Vagina (tissue), 2 donors: ENCODE measurements around the gene SRXN1. TPM values are rescaled to one million over a fixed set of nuclear protein-coding genes. Genes with fewer than 3 reads are reported as not detected.
"Not testable (repeated sequence)": the region's sequence is repeated elsewhere in the genome, so short reads cannot be mapped to it uniquely, and the experiment has no call there.

Experiments
- DNase-seq, 2 donors: peaks; one replicate each; pipeline ENCODE4 v3.0.0-alpha.2; 2017; ENCODE audit errors: extremely low spot score in 2 of 2
- H3K27ac ChIP-seq: fragments of 200-600 bp; sonication (generic); one replicate; pipeline ENCODE4 v1.5.1; 2019
- H3K27me3 ChIP-seq: fragments of 200-600 bp; sonication (generic); one replicate; pipeline ENCODE4 v1.5.1; 2019
- H3K36me3 ChIP-seq, 2 donors: fragments of 200-600 bp; sonication (generic); one replicate each; pipeline ENCODE4 v1.5.1; 2017 to 2019
- H3K4me1 ChIP-seq: fragments of 200-600 bp; sonication (generic); one replicate; pipeline ENCODE4 v1.5.1; 2019
- H3K4me3 ChIP-seq, 2 donors: fragments of 200-600 bp; sonication (generic); 1 replicate in 1 of 2; 2 replicates in 1 of 2; pipeline ENCODE4 v1.5.1; 2016 to 2019
- H3K9me3 ChIP-seq: fragments of 200-600 bp; sonication (generic); one replicate; pipeline ENCODE4 v1.5.1; 2019
- CTCF ChIP-seq, 3 experiments: fragments of 450-650 bp in 2 of 3; fragments of 200-600 bp in 1 of 3; sonication (generic) in 1 of 3; IDR thresholded peaks; one replicate each; pipeline ENCODE4 v1.5.1; 2017 to 2019; ENCODE audit warnings: antibody characterized with exemption in 3 of 3, mild to moderate bottlenecking in 2 of 3, moderate library complexity in 2 of 3
- POLR2A ChIP-seq, 2 donors: fragments of 450-650 bp; IDR thresholded peaks; one replicate each; pipeline ENCODE4 v1.6.1; 2017; ENCODE audit warnings: antibody characterized with exemption in 2 of 2, mild to moderate bottlenecking in 2 of 2, moderate library complexity in 2 of 2
- POLR2AphosphoS5 ChIP-seq, 2 donors: sonication (generic); formaldehyde crosslinking; IDR thresholded peaks; one replicate each; pipeline ENCODE4 v1.9.0; 2017; ENCODE audit warnings: antibody characterized with exemption in 2 of 2, mild to moderate bottlenecking in 2 of 2, low read depth in 1 of 2; ENCODE audit not compliant: insufficient read depth in 1 of 2
- intact Hi-C: fragments of 100-400 bp; cut with DNase I; formaldehyde crosslinking; loops from one replicate; pipeline ENCODE4 v1.15.1; 2023
- total RNA-seq: library from RNA; depleted of rRNA; stranded (reverse); fragments of >200 nt; gene quantifications from one replicate; pipeline ENCODE4 v1.2.3, GENCODE V29; 2016

The SRXN1 gene
- total RNA-seq, 1 donor from 2014 or later, result 23.8 TPM

DNA sequence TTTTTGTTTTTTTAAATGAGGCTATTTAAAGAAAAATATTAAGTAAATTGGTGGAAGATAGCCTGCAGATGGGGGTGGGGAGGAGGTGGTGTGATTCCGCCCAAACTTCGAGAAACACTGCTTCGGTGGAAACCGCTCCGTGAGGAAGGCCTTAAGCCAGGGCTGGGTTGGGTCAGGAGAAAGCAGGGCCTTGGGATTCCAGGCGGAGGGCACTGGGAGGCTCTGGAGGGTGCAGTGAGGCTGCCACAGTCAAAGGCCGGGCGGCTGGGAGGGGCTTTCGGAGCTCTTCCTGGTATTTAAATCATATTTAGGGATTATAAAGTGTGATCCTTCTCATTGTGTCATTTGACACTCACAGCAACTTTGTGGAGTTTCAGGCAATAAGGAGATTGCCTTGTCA lies 44.8 kb upstream of the SRXN1 start:
- Histone ChIP-seq H3K27ac (no peak overlapping the region), H3K27me3 (no peaks in the 10 kb centered on the region), H3K4me3 (no peak overlapping the region), H3K4me1 (no peaks in the 10 kb centered on the region), H3K36me3 (no peaks in the 10 kb centered on the region), H3K9me3 (no peaks in the 10 kb centered on the region)
- intact Hi-C loops, result no loop called here
- no peak for DNase-seq
- TF ChIP-seq POLR2AphosphoS5 (IDR thresholded peaks at IDR 0.05; ENCODE audit: insufficient read depth in 1 of 2, low read depth in 1 of 2), result no peak
- TF ChIP-seq POLR2A (IDR thresholded peaks at IDR 0.05), result no peak
- TF ChIP-seq CTCF (IDR thresholded peaks at IDR 0.05), result no peak

GRCh38 chr20:695165-695866 lies 42.3 kb upstream of the SRXN1 start:
- no peak for DNase-seq
- Histone ChIP-seq H3K9me3 (no peaks in the 10 kb centered on the region), H3K4me3 (no peak overlapping the region), H3K27ac (no peak overlapping the region), H3K4me1 (no peaks in the 10 kb centered on the region), H3K27me3 (no peaks in the 10 kb centered on the region), H3K36me3 (no peaks in the 10 kb centered on the region)
- intact Hi-C loops, result no loop called here
- no peak for TF ChIP-seq CTCF (IDR thresholded peaks at IDR 0.05)

DNA sequence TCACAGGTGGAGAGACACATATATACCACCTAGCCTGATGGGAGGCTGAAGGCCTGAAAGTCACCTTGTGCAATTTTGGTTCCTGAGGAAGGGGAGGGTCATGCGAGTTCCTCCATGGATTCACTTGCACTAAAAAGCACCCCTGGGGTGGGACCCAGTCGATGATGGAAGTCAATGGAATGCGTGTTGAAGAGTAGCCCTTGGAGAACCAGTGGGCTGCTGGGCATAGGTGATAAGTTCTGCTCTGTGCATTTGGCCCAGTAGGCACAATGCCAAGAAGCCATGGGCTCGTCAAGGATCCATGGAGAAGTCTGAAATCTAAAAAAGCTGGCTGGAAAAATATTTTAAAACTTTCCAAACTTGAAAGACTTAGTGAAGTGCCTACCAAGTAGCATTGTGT lies 41.5 kb upstream of the SRXN1 start:
- DNase-seq, result no peak
- TF ChIP-seq POLR2AphosphoS5 (IDR thresholded peaks at IDR 0.05; ENCODE audit: insufficient read depth in 1 of 2, low read depth in 1 of 2), result no peak
- no peak for TF ChIP-seq CTCF (IDR thresholded peaks at IDR 0.05)
- no peak for TF ChIP-seq POLR2A (IDR thresholded peaks at IDR 0.05)

GRCh38 chr20:693786-694185 lies 40.8 kb upstream of the SRXN1 start:
- intact Hi-C loops, H3K27me3 ChIP-seq: not testable (repeated sequence)

More for the DNA sequence above, 41.5 kb upstream of the SRXN1 start:
- Histone ChIP-seq H3K27me3 (no peaks in the 10 kb centered on the region), H3K27ac (no peak overlapping the region), H3K36me3 (no peaks in the 10 kb centered on the region), H3K4me3 (no peak overlapping the region), H3K4me1 (no peaks in the 10 kb centered on the region), H3K9me3 (no peaks in the 10 kb centered on the region)
- intact Hi-C loops, result no loop called here

GRCh38 chr20:692044-692443 lies 39.0 kb upstream of the SRXN1 start:
- no peak overlapping the region for H3K27ac ChIP-seq
- H3K4me3 ChIP-seq, result no peak overlapping the region
- no peaks in the 10 kb centered on the region for H3K4me1 ChIP-seq
- no peaks in the 10 kb centered on the region for H3K36me3 ChIP-seq
- no peaks in the 10 kb centered on the region for H3K27me3 ChIP-seq
- intact Hi-C loops, result no loop called here
- TF ChIP-seq POLR2A (IDR thresholded peaks at IDR 0.05), result no peak
- TF ChIP-seq CTCF (IDR thresholded peaks at IDR 0.05), result no peak
- TF ChIP-seq POLR2AphosphoS5 (IDR thresholded peaks at IDR 0.05; ENCODE audit: insufficient read depth in 1 of 2, low read depth in 1 of 2), result no peak
- DNase-seq, result no peak
- H3K9me3 ChIP-seq, result no peaks in the 10 kb centered on the region

More at GRCh38 chr20:693786-694185, 40.8 kb upstream of the SRXN1 start:
- not testable (repeated sequence) for H3K27ac ChIP-seq, H3K36me3 ChIP-seq, H3K4me3 ChIP-seq, H3K4me1 ChIP-seq, DNase-seq, H3K9me3 ChIP-seq
